ENCODE data around the gene INPP4A.

The INPP4A gene

DNA sequence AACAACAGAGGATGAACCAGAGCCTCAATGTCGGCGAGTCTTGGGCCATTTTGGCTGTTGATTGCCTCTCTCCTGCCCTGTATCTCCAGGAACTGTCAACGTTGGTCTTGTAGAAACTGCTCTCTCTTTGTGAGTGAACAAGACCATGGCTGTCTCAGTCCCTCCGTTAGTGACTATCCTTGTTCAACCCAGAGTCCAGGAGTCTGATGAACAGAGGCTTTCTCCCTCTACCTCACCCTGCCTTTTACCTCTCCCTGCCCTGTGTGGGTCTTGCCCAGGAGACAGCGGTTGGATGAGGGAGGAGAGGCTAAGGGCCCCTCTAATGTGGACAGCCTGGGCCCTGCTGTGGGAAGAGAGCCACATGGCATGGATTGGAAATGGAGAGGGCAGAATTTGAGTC lies 32.8 kb downstream of the INPP4A start:
- no peaks in the 10 kb centered on the region for H3K27me3 Mint-ChIP-seq (ENCODE audit: low read depth)
- H3K27ac Mint-ChIP-seq = no peak overlapping the region
- no peak overlapping the region for H3K4me3 Mint-ChIP-seq
- H3K4me1 Mint-ChIP-seq = peaks cover 68% of the 10 kb centered on the region
- TF ChIP-seq, protein P1, sequence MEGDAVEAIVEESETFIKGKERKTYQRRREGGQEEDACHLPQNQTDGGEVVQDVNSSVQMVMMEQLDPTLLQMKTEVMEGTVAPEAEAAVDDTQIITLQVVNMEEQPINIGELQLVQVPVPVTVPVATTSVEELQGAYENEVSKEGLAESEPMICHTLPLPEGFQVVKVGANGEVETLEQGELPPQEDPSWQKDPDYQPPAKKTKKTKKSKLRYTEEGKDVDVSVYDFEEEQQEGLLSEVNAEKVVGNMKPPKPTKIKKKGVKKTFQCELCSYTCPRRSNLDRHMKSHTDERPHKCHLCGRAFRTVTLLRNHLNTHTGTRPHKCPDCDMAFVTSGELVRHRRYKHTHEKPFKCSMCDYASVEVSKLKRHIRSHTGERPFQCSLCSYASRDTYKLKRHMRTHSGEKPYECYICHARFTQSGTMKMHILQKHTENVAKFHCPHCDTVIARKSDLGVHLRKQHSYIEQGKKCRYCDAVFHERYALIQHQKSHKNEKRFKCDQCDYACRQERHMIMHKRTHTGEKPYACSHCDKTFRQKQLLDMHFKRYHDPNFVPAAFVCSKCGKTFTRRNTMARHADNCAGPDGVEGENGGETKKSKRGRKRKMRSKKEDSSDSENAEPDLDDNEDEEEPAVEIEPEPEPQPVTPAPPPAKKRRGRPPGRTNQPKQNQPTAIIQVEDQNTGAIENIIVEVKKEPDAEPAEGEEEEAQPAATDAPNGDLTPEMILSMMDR (IDR thresholded peaks at IDR 0.05; ENCODE audit: unreplicated experiment in 3 of 3) = no peak
- H3K9me3 Mint-ChIP-seq = no peaks in the 10 kb centered on the region
- no peaks in the 10 kb centered on the region for H3K36me3 Mint-ChIP-seq (ENCODE audit: low read depth)

DNA sequence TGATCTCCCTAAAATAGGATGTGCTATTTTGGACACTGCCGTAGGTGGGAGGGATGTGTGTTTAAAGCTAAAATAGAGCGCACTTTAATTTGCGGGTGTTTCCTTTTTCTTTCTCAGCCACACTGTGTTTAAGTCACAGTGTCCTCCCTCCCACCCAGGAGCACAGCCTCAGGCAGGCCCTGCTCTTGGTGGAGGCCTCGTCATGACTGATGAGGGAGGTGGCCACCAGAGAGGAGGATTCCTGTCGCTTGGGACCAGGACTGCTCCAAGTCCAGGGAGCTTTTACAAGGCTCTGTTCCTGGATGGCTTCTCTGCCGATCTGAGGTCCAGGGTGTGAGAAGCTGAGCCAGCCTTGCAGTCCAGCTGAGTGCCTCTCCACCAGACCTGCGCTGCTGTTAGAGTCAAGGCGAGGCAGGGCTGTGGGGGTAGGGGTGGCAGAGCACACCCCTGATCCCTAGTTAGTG lies 33.5 kb downstream of the INPP4A start:
- H3K27ac Mint-ChIP-seq = no peak overlapping the region
- no peaks in the 10 kb centered on the region for H3K27me3 Mint-ChIP-seq (ENCODE audit: low read depth)
- H3K9me3 Mint-ChIP-seq = no peaks in the 10 kb centered on the region
- H3K4me3 Mint-ChIP-seq = no peak overlapping the region
- TF ChIP-seq, protein P1 (IDR thresholded peaks at IDR 0.05; ENCODE audit: unreplicated experiment in 3 of 3) = no peak
- peaks cover 67% of the 10 kb centered on the region for H3K4me1 Mint-ChIP-seq
- H3K36me3 Mint-ChIP-seq (ENCODE audit: low read depth) = no peaks in the 10 kb centered on the region

DNA sequence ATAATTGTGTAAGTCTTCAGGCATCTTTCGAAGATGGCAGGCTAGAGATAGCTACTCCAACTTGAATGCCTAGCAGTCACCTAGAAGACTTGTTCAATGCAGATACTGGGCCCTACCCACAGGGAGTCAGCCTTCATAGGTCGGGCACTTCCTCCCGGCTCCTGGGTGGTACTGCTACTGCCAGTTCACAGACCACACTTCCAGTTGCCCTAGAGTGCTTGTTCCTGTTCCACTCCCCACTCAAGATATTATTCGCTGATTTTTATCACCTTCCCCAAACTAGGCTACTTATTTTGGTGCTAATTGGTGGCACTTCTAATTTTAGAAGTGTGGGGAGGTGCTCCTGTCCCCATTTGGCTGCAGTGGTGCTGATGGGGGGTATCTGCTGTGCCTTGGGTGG lies 34.2 kb downstream of the INPP4A start:
- H3K9me3 Mint-ChIP-seq = no peaks in the 10 kb centered on the region
- no peaks in the 10 kb centered on the region for H3K27me3 Mint-ChIP-seq (ENCODE audit: low read depth)
- H3K36me3 Mint-ChIP-seq (ENCODE audit: low read depth) = no peaks in the 10 kb centered on the region
- H3K27ac Mint-ChIP-seq = no peak overlapping the region
- TF ChIP-seq, protein P1 (IDR thresholded peaks at IDR 0.05; ENCODE audit: unreplicated experiment in 3 of 3) = no peak
- H3K4me3 Mint-ChIP-seq = no peak overlapping the region
- H3K4me1 Mint-ChIP-seq = peaks cover 64% of the 10 kb centered on the region

DNA sequence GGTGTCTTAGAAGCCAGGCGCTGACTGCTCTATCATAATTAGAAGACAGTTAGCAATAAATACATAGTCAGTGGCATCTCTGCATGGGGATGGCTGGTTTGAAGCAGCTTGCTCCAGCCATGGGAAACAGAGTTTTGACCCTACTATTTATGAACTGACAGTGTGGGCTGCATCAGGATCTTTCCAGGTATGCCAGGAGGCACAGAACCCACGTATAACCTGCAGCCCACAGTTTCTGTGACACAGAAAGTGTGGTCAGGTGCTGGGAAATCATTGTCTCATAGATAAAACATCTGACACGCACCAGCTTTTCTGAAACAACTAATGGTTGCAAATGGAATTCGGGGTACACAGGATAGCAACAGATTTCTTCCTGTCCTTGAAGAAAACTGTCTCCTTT lies 34.7 kb downstream of the INPP4A start:
- TF ChIP-seq, protein P1 (IDR thresholded peaks at IDR 0.05; ENCODE audit: unreplicated experiment in 3 of 3) = no peak
- Mint-ChIP-seq H3K27ac (no peak overlapping the region), H3K36me3 (ENCODE audit: low read depth) (no peaks in the 10 kb centered on the region), H3K4me3 (no peak overlapping the region), H3K4me1 (peaks cover 66% of the 10 kb centered on the region), H3K27me3 (ENCODE audit: low read depth) (no peaks in the 10 kb centered on the region), H3K9me3 (no peaks in the 10 kb centered on the region)

DNA sequence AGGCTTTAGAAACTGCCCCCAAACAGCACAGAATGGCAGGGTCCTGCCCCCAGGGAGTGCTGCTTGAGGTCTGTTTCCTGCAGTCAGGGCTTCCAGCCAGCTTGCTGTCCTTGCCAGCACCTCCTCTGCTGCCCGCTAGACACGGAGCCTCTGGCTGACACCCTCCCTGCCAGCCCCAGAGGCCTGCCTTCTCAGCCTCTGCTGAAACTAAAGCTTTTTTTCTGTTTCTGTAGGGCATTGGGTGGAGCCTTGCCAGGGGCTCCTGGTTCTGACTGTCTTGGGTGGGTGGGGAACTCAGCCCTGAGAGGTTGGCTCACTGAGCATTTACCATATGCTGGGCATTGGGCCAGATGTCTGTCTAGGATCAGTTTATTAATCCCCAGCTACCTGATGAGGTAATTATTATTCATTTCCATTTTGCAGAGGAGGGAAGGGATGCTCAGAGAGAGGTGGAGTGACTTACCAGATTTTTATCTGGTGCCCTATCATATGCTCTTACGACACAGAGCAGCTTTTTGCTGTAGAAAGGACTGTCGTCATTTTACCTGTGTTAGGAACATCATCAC lies 35.4 kb downstream of the INPP4A start:
- H3K36me3 Mint-ChIP-seq (ENCODE audit: low read depth) = no peaks in the 10 kb centered on the region
- H3K27me3 Mint-ChIP-seq (ENCODE audit: low read depth) = no peaks in the 10 kb centered on the region
- H3K4me3 Mint-ChIP-seq = no peak overlapping the region
- peaks cover 69% of the 10 kb centered on the region for H3K4me1 Mint-ChIP-seq
- TF ChIP-seq, protein P1 (IDR thresholded peaks at IDR 0.05; ENCODE audit: unreplicated experiment in 3 of 3) = no peak
- H3K27ac Mint-ChIP-seq = peak overlapping the region in 2 of 3 experiments; percentile 2 to 44
- no peaks in the 10 kb centered on the region for H3K9me3 Mint-ChIP-seq

DNA sequence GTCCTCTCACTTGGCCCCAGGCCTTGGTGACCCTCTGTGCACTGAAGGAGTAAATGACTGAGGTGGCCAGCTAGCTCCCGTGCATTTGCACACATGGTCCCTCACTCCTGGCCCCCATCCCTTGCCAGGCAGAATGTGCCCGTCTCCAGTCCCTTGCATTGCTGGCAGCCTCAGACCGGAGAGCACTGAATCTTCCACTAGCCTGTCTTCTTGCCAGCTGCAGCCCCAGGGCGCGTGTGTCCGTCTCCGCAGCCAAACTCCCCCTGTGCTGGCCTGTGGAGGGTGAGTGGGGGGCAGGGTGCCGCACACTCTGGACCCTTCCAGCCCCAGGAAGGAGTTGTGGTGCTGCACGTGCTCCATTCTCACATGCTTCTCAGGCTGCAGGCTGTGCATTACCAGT lies 35.9 kb downstream of the INPP4A start:
- Mint-ChIP-seq H3K4me3 (no peak overlapping the region), H3K9me3 (no peaks in the 10 kb centered on the region), H3K4me1 (peaks cover 67% of the 10 kb centered on the region), H3K36me3 (ENCODE audit: low read depth) (no peaks in the 10 kb centered on the region), H3K27ac (peak overlapping the region in 2 of 3 experiments; percentile 2 to 44), H3K27me3 (ENCODE audit: low read depth) (no peaks in the 10 kb centered on the region)
- TF ChIP-seq, protein P1 (IDR thresholded peaks at IDR 0.05; ENCODE audit: unreplicated experiment in 3 of 3) = no peak

Measured in nephron (organoid).